Liver (tissue), 9 donors: ENCODE data around the gene COLEC12. TPM values are rescaled to one million over a fixed set of nuclear protein-coding genes. Genes with fewer than 3 reads are reported as not detected.

Experiments used
- DNase-seq: peaks from one replicate; pipeline ENCODE4 v3.0.0-alpha.2; 2017; ENCODE audit warnings: low spot score
- H3K27ac ChIP-seq, 2 donors: one replicate each; pipeline ENCODE4 v1.7.0; 2013; ENCODE audit warnings: inconsistent platforms in 2 of 2, low read length in 2 of 2, control low read depth in 1 of 2, low read depth in 1 of 2, mild to moderate bottlenecking in 1 of 2
- H3K27me3 ChIP-seq, 4 donors: one replicate each; pipeline versions ENCODE4 v1.6.1 to v1.7.0; 2013; ENCODE audit warnings: low read length in 3 of 4, inconsistent platforms in 1 of 4, mild to moderate bottlenecking in 1 of 4, moderate library complexity in 1 of 4; ENCODE audit not compliant: control insufficient read depth in 4 of 4, insufficient read depth in 4 of 4
- H3K36me3 ChIP-seq, 4 donors: one replicate each; pipeline versions ENCODE4 v1.6.1 to v1.7.0; 2013; ENCODE audit warnings: low read length in 3 of 4, mild to moderate bottlenecking in 3 of 4, low read depth in 1 of 4, moderate library complexity in 1 of 4; ENCODE audit not compliant: control insufficient read depth in 4 of 4, insufficient read depth in 3 of 4
- H3K4me1 ChIP-seq, 4 donors: one replicate each; pipeline versions ENCODE4 v1.6.1 to v1.7.0; 2013; ENCODE audit warnings: low read length in 3 of 4, mild to moderate bottlenecking in 3 of 4, moderate library complexity in 1 of 4; ENCODE audit not compliant: control insufficient read depth in 4 of 4, insufficient read depth in 4 of 4
- H3K4me3 ChIP-seq, 3 donors: one replicate each; pipeline versions ENCODE4 v1.6.1 to v1.7.0; 2013; ENCODE audit warnings: low read length in 3 of 3, control low read depth in 1 of 3, low read depth in 1 of 3, mild to moderate bottlenecking in 1 of 3
- H3K9ac ChIP-seq, 2 donors: one replicate each; pipeline ENCODE4 v1.7.0; 2013; ENCODE audit warnings: low read length in 2 of 2, mild to moderate bottlenecking in 2 of 2, moderate library complexity in 2 of 2, control low read depth in 1 of 2, low read depth in 1 of 2
- H3K9me3 ChIP-seq, 4 donors: one replicate each; pipeline versions ENCODE4 v1.6.1 to v1.7.0; 2013; ENCODE audit warnings: low read length in 3 of 4; ENCODE audit not compliant: control insufficient read depth in 4 of 4
- CTCF ChIP-seq: fragments of 150-350 bp; IDR thresholded peaks from 2 replicates; pipeline ENCODE4 v1.5.1; 2017; ENCODE audit warnings: improper control_type of control experiment, low read depth, low read length; ENCODE audit not compliant: missing input control
- EGR1 ChIP-seq, 2 donors: IDR thresholded peaks; 2 replicates each; pipeline ENCODE4 v1.6.1; 2016 to 2018; ENCODE audit warnings: antibody characterized with exemption in 2 of 2, low read depth in 2 of 2
- FOXA1 ChIP-seq: IDR thresholded peaks from 2 replicates; pipeline ENCODE4 v1.6.1; 2016; ENCODE audit warnings: antibody characterized with exemption
- FOXA2 ChIP-seq: IDR thresholded peaks from 2 replicates; pipeline ENCODE4 v1.6.1; 2016; ENCODE audit warnings: antibody characterized with exemption
- GABPA ChIP-seq, 2 donors: IDR thresholded peaks in 1 of 2; conservative IDR thresholded peaks in 1 of 2; 2 replicates each; pipeline ENCODE4 v1.6.1; 2016; ENCODE audit warnings: antibody characterized with exemption in 2 of 2, mild to moderate bottlenecking in 1 of 2, moderate library complexity in 1 of 2
- HNF4A ChIP-seq, 2 donors: conservative IDR thresholded peaks; 2 replicates each; pipeline ENCODE4 v1.6.1; 2016; ENCODE audit warnings: antibody characterized with exemption in 2 of 2, mild to moderate bottlenecking in 2 of 2
- HNF4G ChIP-seq: IDR thresholded peaks from 2 replicates; pipeline ENCODE4 v1.6.1; 2016; ENCODE audit warnings: antibody characterized with exemption
- JUND ChIP-seq, 2 donors: IDR thresholded peaks; 2 replicates each; pipeline ENCODE4 v1.6.1; 2016; ENCODE audit warnings: antibody characterized with exemption in 2 of 2
- MAX ChIP-seq: IDR thresholded peaks from 2 replicates; pipeline ENCODE4 v1.6.1; 2016; ENCODE audit warnings: antibody characterized with exemption
- NR2F2 ChIP-seq: IDR thresholded peaks from 2 replicates; pipeline ENCODE4 v1.6.1; 2016; ENCODE audit warnings: antibody characterized with exemption
- RAD21 ChIP-seq, 2 donors: IDR thresholded peaks; 2 replicates each; pipeline ENCODE4 v1.6.1; 2016; ENCODE audit warnings: antibody characterized with exemption in 2 of 2, mild to moderate bottlenecking in 2 of 2
- REST ChIP-seq: IDR thresholded peaks from 2 replicates; pipeline ENCODE4 v1.6.1; 2016; ENCODE audit warnings: antibody characterized with exemption, mild to moderate bottlenecking
- RXRA ChIP-seq, 2 donors: IDR thresholded peaks; 2 replicates each; pipeline ENCODE4 v1.6.1; 2017 to 2018; ENCODE audit warnings: antibody characterized with exemption in 2 of 2, mild to moderate bottlenecking in 1 of 2
- SP1 ChIP-seq: IDR thresholded peaks from 2 replicates; pipeline ENCODE4 v1.6.1; 2018; ENCODE audit warnings: antibody characterized with exemption, mild to moderate bottlenecking
- TAF1 ChIP-seq: conservative IDR thresholded peaks from 2 replicates; pipeline ENCODE4 v1.6.1; 2016; ENCODE audit warnings: antibody characterized with exemption, mild to moderate bottlenecking
- YY1 ChIP-seq: IDR thresholded peaks from 2 replicates; pipeline ENCODE4 v1.6.1; 2016; ENCODE audit warnings: antibody characterized with exemption, mild to moderate bottlenecking
- WGBS: extraction: QIAGEN DNeasy Blood & Tissue Kit; methylation state at CpG from one replicate; pipeline ENCODE4 v1.1.7; 2013; 5-methylcytosine and 5-hydroxymethylcytosine counted together
- polyA plus RNA-seq, 2 donors: library from polyadenylated mRNA; stranded (reverse) in 1 of 2; unstranded in 1 of 2; fragments of 200-250 nt in 1 of 2; fragments of >200 nt in 1 of 2; fragmentation: Nextera tagmentation in 1 of 2; extraction: Ambion mirVana in 1 of 2; gene quantifications; one replicate each; pipeline versions ENCODE4 v1.2.1 to v1.2.3, GENCODE V29; 2013 to 2015
- total RNA-seq, 2 donors: library from RNA; depleted of rRNA; stranded (reverse); fragments of >200 nt; gene quantifications; one replicate each; pipeline ENCODE4 v1.2.3, GENCODE V29; 2014
- TF ChIP-seq, protein P1 (sequence below): IDR thresholded peaks from 2 replicates; pipeline ENCODE4 v1.6.1; 2016; ENCODE audit warnings: antibody characterized with exemption
- TF ChIP-seq, protein P2 (sequence below): IDR thresholded peaks from 2 replicates; pipeline ENCODE4 v1.6.1; 2016; ENCODE audit warnings: antibody characterized with exemption
- donor health status: healthy.
- donor health status: healthy.
- donor health status: healthy.
- donor health status: healthy.
- donor health status: healthy.

Gene COLEC12
- total and polyA plus RNA-seq, 4 donors, result 0.03 to 1.6 (median 0.28) TPM

GRCh38 chr18:326846-327245, 173.7 kb downstream of the COLEC12 start:
- no peaks in the 10 kb centered on the region for H3K9me3 ChIP-seq
- H3K4me3 ChIP-seq, result no peak overlapping the region
- no peak overlapping the region for H3K9ac ChIP-seq
- H3K27me3 ChIP-seq, result no peaks in the 10 kb centered on the region
- no peaks in the 10 kb centered on the region for H3K4me1 ChIP-seq
- no peak overlapping the region for H3K27ac ChIP-seq
- TF ChIP-seq FOXA1 (no peak), JUND (IDR thresholded peaks at IDR 0.05) (no peak), HNF4A (conservative IDR thresholded peaks at IDR 0.05) (no peak), RXRA (IDR thresholded peaks at IDR 0.05) (no peak), REST (no peak), HNF4G (no peak), RAD21 (IDR thresholded peaks at IDR 0.05) (no peak), YY1 (no peak), MAX (no peak), FOXA2 (no peak), GABPA (IDR thresholded peaks at IDR 0.05 in 1 of 2, conservative IDR thresholded peaks at IDR 0.05 in 1 of 2) (no peak), NR2F2 (no peak), CTCF (no peak), TAF1 (no peak), SP1 (no peak), EGR1 (IDR thresholded peaks at IDR 0.05; ENCODE audit: low read depth in 2 of 2) (no peak)
- TF ChIP-seq, protein P1, sequence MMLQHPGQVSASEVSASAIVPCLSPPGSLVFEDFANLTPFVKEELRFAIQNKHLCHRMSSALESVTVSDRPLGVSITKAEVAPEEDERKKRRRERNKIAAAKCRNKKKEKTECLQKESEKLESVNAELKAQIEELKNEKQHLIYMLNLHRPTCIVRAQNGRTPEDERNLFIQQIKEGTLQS, result no peak
- TF ChIP-seq, protein P2, sequence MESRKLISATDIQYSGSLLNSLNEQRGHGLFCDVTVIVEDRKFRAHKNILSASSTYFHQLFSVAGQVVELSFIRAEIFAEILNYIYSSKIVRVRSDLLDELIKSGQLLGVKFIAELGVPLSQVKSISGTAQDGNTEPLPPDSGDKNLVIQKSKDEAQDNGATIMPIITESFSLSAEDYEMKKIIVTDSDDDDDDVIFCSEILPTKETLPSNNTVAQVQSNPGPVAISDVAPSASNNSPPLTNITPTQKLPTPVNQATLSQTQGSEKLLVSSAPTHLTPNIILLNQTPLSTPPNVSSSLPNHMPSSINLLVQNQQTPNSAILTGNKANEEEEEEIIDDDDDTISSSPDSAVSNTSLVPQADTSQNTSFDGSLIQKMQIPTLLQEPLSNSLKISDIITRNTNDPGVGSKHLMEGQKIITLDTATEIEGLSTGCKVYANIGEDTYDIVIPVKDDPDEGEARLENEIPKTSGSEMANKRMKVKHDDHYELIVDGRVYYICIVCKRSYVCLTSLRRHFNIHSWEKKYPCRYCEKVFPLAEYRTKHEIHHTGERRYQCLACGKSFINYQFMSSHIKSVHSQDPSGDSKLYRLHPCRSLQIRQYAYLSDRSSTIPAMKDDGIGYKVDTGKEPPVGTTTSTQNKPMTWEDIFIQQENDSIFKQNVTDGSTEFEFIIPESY, result no peak
- H3K36me3 ChIP-seq, result no peaks in the 10 kb centered on the region
- 71% methylated on average over 1 of the region's 1 CpG for WGBS
- no peak for DNase-seq
